Measurements from ENCODE around the gene CHRNA5. TPM values are rescaled to one million over a fixed set of nuclear protein-coding genes. Genes with fewer than 3 reads are reported as not detected.
A peak's percentile ranks its signal among the peaks of the same experiment; 100 is the strongest.

CHRNA5 gene
- polyA plus RNA-seq, 1 donor from 2014 or later = 0.95 TPM

DNA sequence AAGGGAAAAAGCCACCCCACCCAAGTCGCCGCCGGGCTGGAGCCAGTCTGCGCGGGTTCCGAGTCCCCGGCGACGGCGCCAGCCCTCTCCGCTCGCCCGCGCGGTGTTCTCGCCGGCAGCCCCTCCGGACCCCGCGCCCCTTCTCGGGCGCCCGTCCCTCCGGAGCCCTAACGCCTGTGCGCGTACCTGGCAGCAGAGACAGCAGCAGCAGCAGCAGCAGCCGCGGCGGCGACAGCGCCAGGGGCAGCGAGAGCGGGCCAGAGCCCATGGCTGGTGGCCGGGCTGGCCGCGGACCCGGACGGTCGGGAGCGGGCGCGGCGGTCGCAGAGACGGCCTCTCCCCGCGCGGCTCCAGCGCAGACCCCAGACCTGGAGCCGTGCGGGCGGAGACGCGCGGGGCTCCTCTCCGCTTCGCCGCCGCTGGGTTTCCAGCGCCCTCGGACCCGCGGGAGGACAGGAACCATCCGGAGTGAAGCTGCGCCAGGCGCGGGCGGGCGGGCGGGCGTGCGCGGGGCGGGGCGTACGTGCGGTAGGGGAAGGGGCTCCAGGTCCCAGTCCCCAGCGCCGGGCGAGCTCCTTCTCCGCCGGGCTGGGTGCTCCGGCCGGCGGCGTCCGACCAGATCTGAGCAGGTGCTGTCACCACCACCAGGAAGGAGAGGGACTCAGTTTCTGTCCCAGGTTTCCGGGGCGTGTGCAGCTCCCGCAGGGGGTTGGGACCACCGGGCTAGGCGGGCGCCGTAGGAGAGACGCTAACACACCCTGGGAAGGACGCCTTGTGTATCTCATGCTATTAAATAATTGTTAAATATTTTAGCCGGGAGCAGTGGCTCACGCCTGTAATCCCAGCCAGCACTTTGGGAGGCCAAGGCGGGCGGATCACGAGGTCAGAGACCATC lies 55.5 kb downstream of the CHRNA5 start, which contains the start of gene CHRNA3:
Gene CHRNA3, minus strand, starts transcription at position 470 of the 895 bp plus-strand sequence. Its CDS starts 202 bp downstream, at position 268.
- Mint-ChIP-seq H3K36me3 (no peaks in the 10 kb centered on the region), H3K27ac (no peak within 1 kb of the TSS), H3K4me1 (peaks cover 1 to 5% (median 4%) of the 10 kb centered on the region in 3 donors), H3K27me3 (peaks cover 45% of the 10 kb centered on the region), H3K4me3 (peak within 1 kb of the TSS in 1 of 4 donors; percentile 28), H3K9me3 (no peaks in the 10 kb centered on the region)

DNA sequence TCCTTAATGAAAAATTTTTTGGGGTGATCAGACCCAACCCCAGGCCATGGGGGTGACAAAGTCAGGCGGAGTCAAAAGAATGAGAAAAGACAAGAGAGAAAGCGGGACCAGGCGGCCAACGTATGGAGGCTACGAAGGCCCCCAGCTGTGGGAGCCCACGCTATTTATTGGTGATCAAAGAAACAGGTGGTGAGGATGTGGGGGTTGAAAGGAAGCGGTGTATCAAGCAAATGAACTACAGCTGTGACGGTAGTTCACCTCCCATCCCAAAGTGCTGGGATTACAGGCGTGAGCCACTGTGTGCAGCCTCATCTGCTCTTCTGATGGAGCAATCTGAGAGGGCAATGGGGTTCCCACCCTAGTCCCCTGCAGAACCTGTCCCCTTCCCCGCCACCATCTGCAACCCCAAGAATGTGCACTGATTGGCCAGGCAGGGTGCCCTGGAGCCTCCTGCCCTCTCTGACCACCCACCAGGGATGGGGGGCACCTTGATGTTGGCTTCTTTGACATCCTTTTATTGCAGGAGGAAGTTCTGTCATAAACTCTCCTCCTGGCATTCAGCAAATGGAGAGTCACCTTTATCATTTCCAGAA lies 56.6 kb downstream of the CHRNA5 start:
- Mint-ChIP-seq H3K4me3 (peak overlapping the region in 1 of 4 donors; percentile 28), H3K27me3 (peaks cover 46% of the 10 kb centered on the region), H3K9me3 (no peaks in the 10 kb centered on the region), H3K4me1 (peaks cover 1 to 5% (median 4%) of the 10 kb centered on the region in 3 donors), H3K27ac (no peak overlapping the region), H3K36me3 (no peaks in the 10 kb centered on the region)

DNA sequence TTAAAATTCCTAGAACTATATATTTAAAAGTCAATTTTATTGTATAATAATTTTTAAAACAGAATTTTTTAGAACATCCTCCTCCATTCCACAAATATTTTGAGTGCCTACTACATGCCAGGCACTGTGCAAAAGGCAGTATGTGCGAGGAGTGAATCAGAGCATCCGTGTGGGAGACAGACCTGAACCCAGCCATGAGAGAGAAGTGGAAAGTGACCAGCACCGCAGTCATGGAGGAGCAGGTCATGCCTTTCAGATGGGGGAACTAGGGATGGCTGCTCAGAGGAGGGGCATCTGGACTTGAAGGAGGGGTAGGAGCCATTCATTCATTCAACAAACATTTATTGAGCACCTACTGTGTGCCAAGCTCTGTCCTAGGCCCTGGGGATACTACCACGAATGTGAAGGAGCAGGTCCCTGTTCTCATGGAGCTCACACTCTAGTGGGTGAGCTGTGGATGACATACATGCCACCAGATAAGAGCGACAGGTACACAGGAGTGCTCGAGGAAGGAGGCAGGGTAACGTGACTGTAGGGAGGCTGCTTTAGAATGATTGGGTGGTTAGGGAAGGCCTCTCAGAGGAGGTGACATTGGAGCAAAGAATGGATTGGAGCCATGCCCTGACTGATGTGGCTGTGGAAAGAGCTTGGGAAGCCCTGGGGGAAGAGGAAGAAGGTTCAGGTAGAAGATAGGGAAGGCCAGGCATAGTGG lies 58.6 kb downstream of the CHRNA5 start:
- H3K36me3 Mint-ChIP-seq = no peaks in the 10 kb centered on the region
- H3K4me1 Mint-ChIP-seq = no peaks in the 10 kb centered on the region
- peaks cover 36% of the 10 kb centered on the region for H3K27me3 Mint-ChIP-seq
- no peak overlapping the region for H3K4me3 Mint-ChIP-seq
- H3K9me3 Mint-ChIP-seq = no peaks in the 10 kb centered on the region
- no peak overlapping the region for H3K27ac Mint-ChIP-seq

DNA sequence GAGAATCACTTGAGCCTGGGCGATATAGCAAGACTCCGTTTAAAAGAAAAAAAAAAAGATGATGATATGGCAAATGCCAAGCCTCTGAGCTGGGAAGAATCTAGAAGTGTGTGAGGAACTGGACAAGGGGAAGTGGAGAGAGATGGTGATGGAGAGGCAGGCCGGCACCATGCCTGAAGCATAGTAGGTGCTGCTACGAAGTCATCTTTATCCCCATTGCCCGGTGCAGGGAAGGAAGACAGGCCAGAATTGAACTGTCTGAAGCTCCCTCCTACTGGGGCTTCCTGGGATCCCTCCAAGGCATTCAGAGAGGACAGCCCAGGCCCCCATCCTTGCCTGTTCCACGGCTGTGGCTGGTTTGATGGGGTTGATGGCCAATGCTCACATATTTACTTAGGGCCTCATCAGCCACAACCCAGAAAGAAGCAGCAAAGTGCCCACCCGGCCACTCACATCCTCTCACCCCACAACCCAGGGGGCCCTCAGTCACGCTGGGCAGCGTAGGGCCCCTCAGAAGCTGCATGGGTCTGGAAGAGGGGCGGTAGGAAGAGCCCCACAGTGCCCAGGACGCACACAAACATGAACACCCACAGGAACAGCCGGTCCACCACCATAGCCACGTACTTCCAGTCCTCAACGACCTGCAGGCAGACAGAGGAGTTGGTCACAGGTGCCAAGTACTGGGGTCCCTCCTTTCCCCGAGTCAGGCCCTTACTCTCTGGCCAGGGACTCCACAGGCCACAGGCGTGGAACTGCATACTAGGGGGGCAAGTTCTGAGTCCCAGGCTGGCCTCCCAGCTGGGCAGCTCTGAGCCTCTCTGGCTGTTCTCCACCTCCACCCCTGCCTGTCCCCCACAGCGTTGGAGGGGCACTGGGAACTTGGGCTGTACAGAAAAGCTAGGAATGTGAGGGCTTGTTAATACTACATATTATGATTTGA lies 59.6 kb downstream of the CHRNA5 start:
- no peak overlapping the region for H3K4me3 Mint-ChIP-seq
- H3K27me3 Mint-ChIP-seq = peaks cover 35% of the 10 kb centered on the region
- H3K4me1 Mint-ChIP-seq = no peaks in the 10 kb centered on the region
- no peaks in the 10 kb centered on the region for H3K36me3 Mint-ChIP-seq
- no peaks in the 10 kb centered on the region for H3K9me3 Mint-ChIP-seq
- no peak overlapping the region for H3K27ac Mint-ChIP-seq

DNA sequence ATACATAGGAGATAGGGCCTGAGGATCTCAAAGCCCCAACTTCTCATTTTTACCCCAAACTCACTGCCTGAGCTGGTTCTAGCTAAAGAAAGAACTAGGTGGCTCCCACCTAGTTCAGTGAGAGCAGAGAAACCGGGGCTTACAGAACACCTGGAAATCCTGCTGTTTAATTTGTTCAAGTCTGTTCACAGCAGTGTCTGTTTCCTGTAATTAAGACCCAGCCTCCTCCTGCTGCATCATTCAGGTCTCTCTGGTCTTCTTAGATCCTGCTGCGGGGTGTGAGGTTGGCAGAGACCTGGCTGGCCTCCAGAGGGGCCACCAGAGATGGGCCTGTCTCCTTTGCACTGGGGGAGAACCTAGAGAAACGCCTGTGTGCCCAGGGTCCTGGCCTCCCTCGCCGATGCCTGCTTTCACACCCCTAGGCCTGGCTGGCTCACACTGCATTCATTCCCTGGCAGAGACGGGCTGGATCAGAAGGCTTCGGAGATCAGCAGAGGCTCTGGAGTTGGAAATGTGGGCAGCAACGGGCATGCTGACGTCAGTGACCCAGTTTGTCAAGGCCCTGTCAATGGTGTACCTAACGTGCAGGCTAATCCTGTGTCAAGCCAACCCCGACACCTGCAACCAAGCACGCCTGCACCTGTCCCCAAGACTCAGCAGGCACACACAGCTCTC lies 60.4 kb downstream of the CHRNA5 start:
- peaks cover 31% of the 10 kb centered on the region for H3K27me3 Mint-ChIP-seq
- no peaks in the 10 kb centered on the region for H3K36me3 Mint-ChIP-seq
- no peaks in the 10 kb centered on the region for H3K9me3 Mint-ChIP-seq
- H3K4me3 Mint-ChIP-seq = no peak overlapping the region
- no peaks in the 10 kb centered on the region for H3K4me1 Mint-ChIP-seq
- H3K27ac Mint-ChIP-seq = no peak overlapping the region

DNA sequence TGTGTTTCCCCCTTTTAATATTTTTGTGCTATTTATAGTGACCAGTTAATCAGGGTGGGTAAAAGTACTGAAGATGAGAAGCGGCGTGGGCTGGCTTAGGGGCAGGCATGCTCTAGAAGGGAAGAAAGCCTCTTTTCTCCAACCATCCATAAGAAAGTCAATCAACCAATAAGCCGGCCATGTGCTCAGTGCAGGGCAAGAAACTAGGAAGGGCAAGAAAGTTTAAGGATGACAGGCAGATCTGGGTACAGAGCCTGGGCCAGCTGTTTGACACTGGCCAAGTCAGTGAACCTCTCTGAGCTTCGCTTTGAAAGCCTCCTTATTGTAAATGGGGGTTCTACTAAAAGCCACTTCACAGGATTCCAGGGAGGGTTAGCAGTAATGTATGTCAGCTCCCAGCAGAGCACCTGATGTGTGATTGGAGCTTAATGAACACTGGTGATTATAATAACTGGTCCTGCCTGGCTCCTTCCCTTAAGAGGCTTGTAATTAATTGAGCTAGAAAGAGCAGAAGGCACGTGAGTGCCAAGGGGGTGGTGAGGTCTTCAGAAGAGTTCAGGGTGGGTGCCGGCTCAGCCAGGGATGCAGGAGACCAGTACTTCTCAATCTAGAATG lies 61.2 kb downstream of the CHRNA5 start:
- H3K4me1 Mint-ChIP-seq = no peaks in the 10 kb centered on the region
- peak overlapping the region in 1 of 3 donors; percentile 69 for H3K27ac Mint-ChIP-seq
- no peaks in the 10 kb centered on the region for H3K36me3 Mint-ChIP-seq
- H3K9me3 Mint-ChIP-seq = no peaks in the 10 kb centered on the region
- H3K27me3 Mint-ChIP-seq = peaks cover 27% of the 10 kb centered on the region
- H3K4me3 Mint-ChIP-seq = no peak overlapping the region

DNA sequence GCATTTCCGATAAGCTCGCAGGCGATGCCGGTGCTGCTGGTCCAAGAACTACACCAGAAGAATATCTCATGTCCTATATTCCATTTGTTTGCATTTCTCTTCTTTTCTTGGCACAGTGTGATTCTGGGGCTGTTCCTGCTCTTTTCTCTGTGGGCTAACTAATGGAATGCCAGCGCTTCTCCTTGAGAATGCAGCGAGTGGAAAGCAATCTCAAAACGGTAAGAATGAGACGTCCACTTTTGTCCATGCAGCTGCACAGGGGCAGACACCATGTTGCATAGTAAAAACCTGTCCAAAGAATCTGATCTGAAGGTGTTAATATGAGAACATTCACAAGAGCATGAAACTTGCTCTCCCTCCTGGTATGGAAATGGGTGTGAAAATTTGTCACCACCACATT lies 62.0 kb downstream of the CHRNA5 start:
- no peak overlapping the region for H3K27ac Mint-ChIP-seq
- H3K27me3 Mint-ChIP-seq = peaks cover 19% of the 10 kb centered on the region
- no peaks in the 10 kb centered on the region for H3K4me1 Mint-ChIP-seq
- no peaks in the 10 kb centered on the region for H3K36me3 Mint-ChIP-seq
- no peaks in the 10 kb centered on the region for H3K9me3 Mint-ChIP-seq
- no peak overlapping the region for H3K4me3 Mint-ChIP-seq

DNA sequence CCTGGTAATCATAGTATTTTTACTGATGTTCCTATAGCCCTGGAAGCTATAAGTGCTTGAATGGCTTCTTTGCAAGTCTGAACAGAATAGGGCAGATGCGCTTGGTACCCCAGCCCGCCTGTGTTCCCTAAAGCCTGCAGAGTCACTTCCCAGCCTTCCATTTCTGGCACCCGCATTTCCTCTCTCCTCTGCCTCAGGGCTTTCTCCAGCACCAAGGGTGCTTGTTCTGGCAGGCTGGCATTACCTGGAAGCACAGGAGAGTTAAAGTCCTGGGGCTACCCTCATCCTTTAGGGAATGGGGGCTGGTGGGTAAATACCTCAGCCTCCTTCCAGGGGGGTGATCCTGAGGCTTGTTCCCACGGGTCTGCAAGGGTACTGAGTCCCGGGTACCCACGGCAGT lies 62.9 kb downstream of the CHRNA5 start:
- H3K27me3 Mint-ChIP-seq = peaks cover 19% of the 10 kb centered on the region
- no peaks in the 10 kb centered on the region for H3K36me3 Mint-ChIP-seq
- H3K4me1 Mint-ChIP-seq = no peaks in the 10 kb centered on the region
- no peak overlapping the region for H3K4me3 Mint-ChIP-seq
- H3K27ac Mint-ChIP-seq = no peak overlapping the region
- H3K9me3 Mint-ChIP-seq = peaks cover 0 to 4% (median 0%) of the 10 kb centered on the region in 3 donors

DNA sequence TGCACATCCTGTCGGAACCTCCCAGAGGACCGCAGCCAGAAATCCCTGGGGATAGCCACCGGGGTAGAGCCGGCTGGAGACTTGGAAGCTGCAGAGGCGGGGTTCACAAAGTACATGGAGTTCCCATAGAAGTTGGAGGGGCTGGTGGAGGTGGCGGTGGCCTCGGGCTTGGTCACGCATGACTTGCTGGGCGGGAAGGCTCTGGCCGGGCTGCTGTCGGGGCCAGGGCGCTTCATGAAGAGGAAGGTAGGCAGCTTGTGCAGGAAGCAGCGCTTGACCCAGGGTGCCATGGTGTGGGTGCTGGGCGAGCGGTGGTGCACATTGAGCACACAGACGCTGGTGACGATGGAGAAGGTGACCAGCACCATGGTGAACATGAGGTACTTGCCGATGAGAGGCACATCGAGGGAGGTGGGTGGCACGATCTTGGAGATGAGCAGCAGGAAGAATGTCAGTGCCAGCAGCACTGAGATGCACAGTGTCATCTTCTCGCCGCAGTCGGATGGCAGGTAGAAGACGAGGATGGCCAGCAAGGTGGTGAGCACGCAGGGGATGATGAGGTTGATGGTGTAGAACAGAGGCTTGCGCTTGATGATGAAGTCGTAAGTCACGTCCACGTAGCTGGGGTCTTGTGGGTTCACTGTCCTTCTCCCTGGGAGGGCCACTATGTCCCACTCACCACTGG lies 63.9 kb downstream of the CHRNA5 start:
- Mint-ChIP-seq H3K27me3 (peaks cover 14% of the 10 kb centered on the region), H3K4me3 (no peak overlapping the region), H3K9me3 (peaks cover 0 to 8% (median 2%) of the 10 kb centered on the region in 3 donors), H3K36me3 (no peaks in the 10 kb centered on the region), H3K27ac (no peak overlapping the region), H3K4me1 (no peaks in the 10 kb centered on the region)

DNA sequence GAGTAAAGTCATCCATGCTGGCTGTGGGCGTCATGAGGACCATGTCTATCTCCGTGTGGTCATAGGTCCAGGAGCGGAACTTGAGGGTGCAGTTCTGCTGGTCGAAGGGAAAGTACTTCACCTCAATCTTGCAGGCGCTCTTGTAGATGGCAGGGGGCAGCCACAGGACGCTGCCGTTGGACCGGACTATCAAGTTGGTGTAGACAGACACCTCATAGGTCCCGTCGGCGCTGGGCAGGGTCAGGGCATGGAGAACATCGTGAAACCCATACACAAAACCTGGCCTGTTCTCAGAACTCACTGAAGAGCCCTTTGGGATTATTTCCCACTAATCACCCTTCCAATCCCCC lies 64.4 kb downstream of the CHRNA5 start:
- no peaks in the 10 kb centered on the region for H3K4me1 Mint-ChIP-seq
- H3K27ac Mint-ChIP-seq = peak overlapping the region in 1 of 3 donors; percentile 16
- peaks cover 0 to 8% (median 2%) of the 10 kb centered on the region in 3 donors for H3K9me3 Mint-ChIP-seq
- H3K27me3 Mint-ChIP-seq = peaks cover 13% of the 10 kb centered on the region
- no peaks in the 10 kb centered on the region for H3K36me3 Mint-ChIP-seq
- no peak overlapping the region for H3K4me3 Mint-ChIP-seq

DNA sequence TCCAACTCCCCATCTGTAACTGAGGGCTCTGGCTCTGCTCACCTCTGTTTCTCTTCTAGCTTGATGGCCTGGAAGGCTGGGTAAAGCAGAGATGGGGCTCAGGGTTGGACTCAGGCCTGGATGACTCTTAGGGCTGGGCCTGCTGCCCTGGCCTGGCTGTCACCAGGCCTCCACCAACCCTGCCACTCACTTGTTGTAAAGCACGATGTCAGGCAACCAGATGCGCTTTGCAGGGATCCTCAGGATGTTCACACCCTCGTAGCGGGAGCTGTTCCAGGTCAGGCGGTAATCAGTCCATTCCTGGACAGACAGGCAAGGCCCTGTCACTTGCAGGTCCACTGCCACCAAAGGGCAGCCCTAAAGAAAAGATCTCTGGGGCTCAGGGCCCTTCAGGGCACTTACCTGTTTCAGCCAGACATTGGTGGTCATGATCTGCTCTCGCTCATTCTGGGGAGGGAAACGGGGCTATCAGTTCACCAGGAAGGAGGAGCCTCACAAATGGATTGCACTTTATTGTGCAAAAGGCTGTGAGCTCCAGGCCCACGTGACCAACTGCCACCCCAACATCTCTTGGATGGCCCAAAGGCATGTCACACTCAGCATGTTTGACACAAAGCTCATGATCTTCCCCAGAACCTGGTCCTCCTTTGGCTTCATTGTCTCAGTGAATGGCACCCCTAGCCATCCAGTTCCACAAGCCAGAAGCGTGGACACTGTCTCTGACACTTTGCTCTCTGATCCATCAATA lies 65.7 kb downstream of the CHRNA5 start:
- Mint-ChIP-seq H3K27ac (no peak overlapping the region), H3K27me3 (peaks cover 10% of the 10 kb centered on the region), H3K4me1 (no peaks in the 10 kb centered on the region), H3K9me3 (peaks cover 0 to 8% (median 2%) of the 10 kb centered on the region in 3 donors), H3K36me3 (no peaks in the 10 kb centered on the region), H3K4me3 (no peak overlapping the region)

DNA sequence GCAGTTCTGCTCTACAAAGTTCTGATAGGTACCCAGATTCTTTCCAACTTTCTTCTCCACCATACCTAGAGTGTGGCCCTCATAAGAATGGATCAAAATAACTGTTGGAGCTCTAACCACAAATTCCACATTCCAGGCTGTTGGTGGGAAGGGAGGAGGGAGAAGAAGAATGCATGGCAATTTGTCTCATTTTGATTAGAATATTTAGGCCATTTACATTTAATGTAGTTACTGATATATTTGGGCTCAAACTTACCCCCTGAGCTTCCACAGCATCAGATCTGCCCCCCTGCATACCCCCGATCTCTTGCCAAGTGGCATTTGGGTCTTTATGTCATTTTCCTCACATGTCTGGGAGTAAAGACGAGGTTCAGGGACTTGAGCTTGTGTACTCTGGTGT lies 68.0 kb downstream of the CHRNA5 start:
- Mint-ChIP-seq H3K36me3 (no peaks in the 10 kb centered on the region), H3K4me1 (no peaks in the 10 kb centered on the region), H3K27me3 (peaks cover 13% of the 10 kb centered on the region), H3K27ac (no peak overlapping the region), H3K4me3 (no peak overlapping the region), H3K9me3 (peaks cover 0 to 8% (median 2%) of the 10 kb centered on the region in 3 donors)
